OCI-LY7 (cell line): Measurements from ENCODE around the gene KIRREL1.

ENCODE experiments used
- EZH2phosphoT487 ChIP-seq: fragments of 200-600 bp; sonication (generic); IDR thresholded peaks from 2 replicates; pipeline ENCODE4 v1.6.1; 2018; ENCODE audit warnings: low read depth, borderline replicate concordance, mild to moderate bottlenecking, mixed run types, antibody characterized with exemption, low read length, moderate library complexity, mixed read lengths
- TF ChIP-seq, protein P1 (sequence below): fragments of 200-600 bp; sonication (generic); conservative IDR thresholded peaks from 2 replicates; pipeline ENCODE4 v1.5.1; 2014; ENCODE audit warnings: mild to moderate bottlenecking, antibody characterized with exemption, low read length, moderate library complexity, mixed read lengths

DNA sequence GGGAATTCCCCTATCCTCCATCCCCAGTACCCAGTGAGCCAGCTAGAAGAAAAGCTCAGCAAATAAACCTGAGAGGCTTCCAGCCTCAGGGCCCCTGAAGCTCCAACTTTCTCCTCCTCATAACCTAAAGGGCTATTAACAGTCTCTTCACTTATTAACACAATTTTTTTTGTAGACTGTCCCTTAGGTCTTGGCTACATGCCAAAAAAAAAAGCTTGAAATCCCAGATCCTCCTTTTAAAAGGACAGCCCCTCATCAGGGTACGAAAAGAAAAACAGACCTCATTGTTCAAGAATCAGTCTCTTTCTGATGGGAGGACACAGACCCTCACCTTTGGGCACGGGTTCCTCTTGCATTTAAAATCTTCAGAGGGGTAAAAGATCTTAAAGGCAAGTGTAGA, 114.5 kb downstream of the KIRREL1 start:
- TF ChIP-seq EZH2phosphoT487, result no peak
- TF ChIP-seq, protein P1, sequence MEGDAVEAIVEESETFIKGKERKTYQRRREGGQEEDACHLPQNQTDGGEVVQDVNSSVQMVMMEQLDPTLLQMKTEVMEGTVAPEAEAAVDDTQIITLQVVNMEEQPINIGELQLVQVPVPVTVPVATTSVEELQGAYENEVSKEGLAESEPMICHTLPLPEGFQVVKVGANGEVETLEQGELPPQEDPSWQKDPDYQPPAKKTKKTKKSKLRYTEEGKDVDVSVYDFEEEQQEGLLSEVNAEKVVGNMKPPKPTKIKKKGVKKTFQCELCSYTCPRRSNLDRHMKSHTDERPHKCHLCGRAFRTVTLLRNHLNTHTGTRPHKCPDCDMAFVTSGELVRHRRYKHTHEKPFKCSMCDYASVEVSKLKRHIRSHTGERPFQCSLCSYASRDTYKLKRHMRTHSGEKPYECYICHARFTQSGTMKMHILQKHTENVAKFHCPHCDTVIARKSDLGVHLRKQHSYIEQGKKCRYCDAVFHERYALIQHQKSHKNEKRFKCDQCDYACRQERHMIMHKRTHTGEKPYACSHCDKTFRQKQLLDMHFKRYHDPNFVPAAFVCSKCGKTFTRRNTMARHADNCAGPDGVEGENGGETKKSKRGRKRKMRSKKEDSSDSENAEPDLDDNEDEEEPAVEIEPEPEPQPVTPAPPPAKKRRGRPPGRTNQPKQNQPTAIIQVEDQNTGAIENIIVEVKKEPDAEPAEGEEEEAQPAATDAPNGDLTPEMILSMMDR, result no peak
